OCI-LY7 (cell line): ENCODE measurements around the gene TRAPPC6A. TPM values are rescaled to one million over a fixed set of nuclear protein-coding genes. Genes with fewer than 3 reads are reported as not detected.
A peak's percentile ranks its signal among the peaks of the same experiment; 100 is the strongest.

ENCODE experiments used
- Bru-seq: library from RNA; stranded (reverse); fragments of 400-500 nt; gene quantifications from one replicate; lab custom pipeline; 2021; lab: Mats Ljungman, UMichigan
- BruChase-seq, 2 experiments: library from RNA; stranded (reverse); fragments of 400-500 nt; gene quantifications; one replicate each; lab custom pipeline; 2021; lab: Mats Ljungman, UMichigan
- BruUV-seq: library from RNA; stranded (reverse); fragments of 400-500 nt; replicated peaks from 2 replicates; lab custom pipeline; 2021; lab: Mats Ljungman, UMichigan
- CTCF ChIA-PET: fragments of 300-600 bp; sonication (Branson Sonifier 250); formaldehyde crosslinking; loops from one replicate; lab custom pipeline; 2022; ENCODE audit warnings: antibody characterized with exemption; ENCODE audit not compliant: unreplicated experiment; lab: Charles Lee
- POLR2A ChIA-PET: fragments of 300-600 bp; sonication (Branson Sonifier 250); formaldehyde crosslinking; loops from one replicate; lab custom pipeline; 2022; ENCODE audit warnings: antibody characterized with exemption; lab: Charles Lee
- DNase-seq: peaks from one replicate; pipeline ENCODE4 v3.0.0-alpha.2; 2015; ENCODE audit warnings: low spot score
- H2AFZ ChIP-seq: fragments of 200-600 bp; sonication (generic), shearing (Covaris generic); 2 replicates; pipeline ENCODE4 v1.6.1; 2014; ENCODE audit warnings: mild to moderate bottlenecking, antibody characterized with exemption, low read length, moderate library complexity
- H3K27ac ChIP-seq: fragments of 200-600 bp; sonication (generic); 2 replicates; pipeline ENCODE4 v1.5.1; 2014; ENCODE audit warnings: mixed run types, low read depth, mild to moderate bottlenecking, moderate library complexity, low read length, inconsistent platforms; ENCODE audit not compliant: poor library complexity, severe bottlenecking
- H3K36me3 ChIP-seq: fragments of 200-600 bp; sonication (generic); 2 replicates; pipeline ENCODE4 v1.6.1; 2014; ENCODE audit warnings: mild to moderate bottlenecking, antibody characterized with exemption, low read length, moderate library complexity, mixed read lengths; ENCODE audit not compliant: insufficient read depth
- H3K4me1 ChIP-seq: fragments of 200-600 bp; sonication (generic); 2 replicates; pipeline ENCODE4 v1.5.1; 2014; ENCODE audit warnings: mild to moderate bottlenecking, low read length; ENCODE audit not compliant: insufficient read depth, poor library complexity, severe bottlenecking
- H3K4me2 ChIP-seq: fragments of 200-600 bp; sonication (generic); 2 replicates; pipeline ENCODE4 v1.6.1; 2014; ENCODE audit warnings: mild to moderate bottlenecking, low read length
- H3K4me3 ChIP-seq: fragments of 200-600 bp; sonication (generic); 2 replicates; pipeline ENCODE4 v1.5.1; 2014; ENCODE audit warnings: mild to moderate bottlenecking, low read depth, low read length; ENCODE audit not compliant: poor library complexity, severe bottlenecking
- H3K79me2 ChIP-seq: fragments of 200-600 bp; sonication (generic); 2 replicates; pipeline ENCODE4 v1.6.1; 2016; ENCODE audit warnings: low read depth, mild to moderate bottlenecking, low read length, moderate library complexity, mixed read lengths; ENCODE audit not compliant: insufficient read depth
- H3K9me2 ChIP-seq: fragments of 200-600 bp; sonication (generic); 2 replicates; pipeline ENCODE4 v1.6.1; 2016; ENCODE audit warnings: mild to moderate bottlenecking, low read length, mixed read lengths; ENCODE audit not compliant: insufficient read depth
- H3K9me3 ChIP-seq: fragments of 200-600 bp; sonication (generic); 2 replicates; pipeline ENCODE4 v1.6.1; 2014; ENCODE audit warnings: mild to moderate bottlenecking, mixed run types, low read length, mixed read lengths
- H4K20me1 ChIP-seq: fragments of 200-600 bp; sonication (generic); 2 replicates; pipeline ENCODE4 v1.6.1; 2014; ENCODE audit warnings: mild to moderate bottlenecking, antibody characterized with exemption, low read length, moderate library complexity, mixed read lengths; ENCODE audit not compliant: insufficient read depth
- CTCF ChIP-seq: fragments of 200-600 bp; sonication (generic); conservative IDR thresholded peaks from 2 replicates; pipeline ENCODE4 v1.5.1; 2014; ENCODE audit warnings: mild to moderate bottlenecking, antibody characterized with exemption, low read length, moderate library complexity, mixed read lengths
- EZH2phosphoT487 ChIP-seq: fragments of 200-600 bp; sonication (generic); IDR thresholded peaks from 2 replicates; pipeline ENCODE4 v1.6.1; 2018; ENCODE audit warnings: low read depth, borderline replicate concordance, mild to moderate bottlenecking, mixed run types, antibody characterized with exemption, low read length, moderate library complexity, mixed read lengths
- intact Hi-C: fragments of 100-400 bp; cut with micrococcal nuclease; formaldehyde crosslinking; loops from one replicate; pipeline ENCODE4 v1.10.0; 2022; ENCODE audit not compliant: unreplicated experiment
- long read RNA-seq: library from polyadenylated mRNA; stranded (forward); transcript quantifications from one replicate; pipeline ENCODE4 v2.0.0, GENCODE V29; 2022
- total RNA-seq, 2 experiments: library from RNA; depleted of rRNA in 1 of 2; stranded (reverse); fragments of >200 nt in 1 of 2; shearing (Covaris generic) in 1 of 2; gene quantifications; 2 replicates each; pipeline ENCODE4 v1.2.3, GENCODE V29; 2014 to 2022

TRAPPC6A gene
- total RNA-seq (2014; rRNA removed; shearing (Covaris generic)) (50.5 and 55.6 TPM in 2 replicates), total RNA-seq (2022) (70.9 and 81.9 TPM in 2 replicates), Bru-seq, nascent RNA (percentile 55 among the genes with signal in this experiment), BruChase-seq, experiment 1, labeled RNA remaining after a 6-hour chase (percentile 59 among the genes with signal in this experiment), BruChase-seq, experiment 2, labeled RNA remaining after a 2-hour chase (percentile 57 among the genes with signal in this experiment)
- long read RNA-seq, transcript TRAPPC6A-205 (5 exons, 514 nt): minor isoform, 5 of 95 reads
- long read RNA-seq, transcript TRAPPC6A-201 (6 exons, 805 nt): major isoform, 45 of 95 reads
- long read RNA-seq, transcript TRAPPC6A-204 (5 exons, 695 nt): minor isoform, 7 of 95 reads
- long read RNA-seq, transcript TRAPPC6A-202 (6 exons, 758 nt): minor isoform, 28 of 95 reads
- long read RNA-seq, partial matches to known transcripts: 4 of 95 reads
- long read RNA-seq, other reads (novel, unspliced or antisense): 6 of 95 reads

GRCh38 chr19:45177817-45178261, at the start of gene TRAPPC6A:
TSS of gene TRAPPC6A (minus strand) at chr19:45178237. CDS start at chr19:45178218, 19 bp downstream.
- Histone ChIP-seq H3K27ac (peak within 1 kb of the TSS; percentile 66), H3K9me2 (no peaks in the 10 kb centered on the region), H3K4me1 (peaks cover 25% of the 10 kb centered on the region), H3K4me3 (peak within 1 kb of the TSS; percentile 88), H3K9me3 (no peaks in the 10 kb centered on the region), H4K20me1 (no peaks in the 10 kb centered on the region), H3K79me2 (peaks cover 32% of the 10 kb centered on the region), H3K4me2 (peak within 1 kb of the TSS; percentile 75), H3K36me3 (0 out of 2 replicates have a peak, but pooled peaks cover 8% of the 10 kb centered on the region), H2AFZ (peak within 1 kb of the TSS; percentile 72)
- TSS peak; percentile 97 for BruUV-seq
- ChIA-PET POLR2A (interaction anchor here (0.6 to 2.4 kb wide), 7 partner anchors 11 to 1243 kb away, joined by 3 to 15 read pairs (median 3); partner anchors contain the start of gene ZNF45), CTCF (interaction anchor here (0.6 to 0.8 kb wide), 2 partner anchors 25 to 113 kb away, joined by 3 read pairs; no protein-coding TSS in a partner anchor)
- intact Hi-C loops: loop anchor here (1.0 to 5.0 kb wide), 4 partner anchors 41 to 162 kb away; partner anchors contain the start of genes GEMIN7 and PPP1R37
- TF ChIP-seq CTCF: no peak
- TF ChIP-seq EZH2phosphoT487: no peak
- DNase-seq: no peak

- Histone ChIP-seq H3K4me3 (no peak overlapping the region), H2AFZ (no peak overlapping the region), H3K36me3 (no peaks in the 10 kb centered on the region), H3K27ac (no peak overlapping the region), H3K9me3 (no peaks in the 10 kb centered on the region), H4K20me1 (no peaks in the 10 kb centered on the region), H3K4me2 (no peak overlapping the region), H3K79me2 (no peaks in the 10 kb centered on the region), H3K4me1 (no peaks in the 10 kb centered on the region), H3K9me2 (no peaks in the 10 kb centered on the region)
- CTCF ChIA-PET: no interaction called here
- POLR2A ChIA-PET: no interaction called here
- intact Hi-C loops: no loop called here
- DNase-seq: no peak
- TF ChIP-seq CTCF (no peak), EZH2phosphoT487 (no peak)
- no TSS peak for BruUV-seq
Measured at GRCh38 chr19:45224645-45225044, 46.6 kb upstream of the TRAPPC6A start.
